ENCODE data around the gene GOLGA7B.

The GOLGA7B gene

GRCh38 chr10:97822261-97822687, 27.4 kb upstream of the GOLGA7B start:
- TF ChIP-seq GATA3 (IDR thresholded peaks at IDR 0.05; ENCODE audit: low read depth, low read length) = no peak
- TF ChIP-seq GATA2 (IDR thresholded peaks at IDR 0.05; ENCODE audit: low read depth, low read length) = no peak

GRCh38 chr10:97823734-97824133, 25.9 kb upstream of the GOLGA7B start:
- no peak for TF ChIP-seq GATA3 (IDR thresholded peaks at IDR 0.05; ENCODE audit: low read depth, low read length)
- TF ChIP-seq GATA2 (IDR thresholded peaks at IDR 0.05; ENCODE audit: low read depth, low read length) = no peak

GRCh38 chr10:97825020-97825760, 24.5 kb upstream of the GOLGA7B start:
- TF ChIP-seq GATA3 (IDR thresholded peaks at IDR 0.05; ENCODE audit: low read depth, low read length) (no peak), GATA2 (IDR thresholded peaks at IDR 0.05; ENCODE audit: low read depth, low read length) (no peak)

GRCh38 chr10:97826892-97827291, 22.8 kb upstream of the GOLGA7B start:
- no peak for TF ChIP-seq GATA2 (IDR thresholded peaks at IDR 0.05; ENCODE audit: low read depth, low read length)
- TF ChIP-seq GATA3 (IDR thresholded peaks at IDR 0.05; ENCODE audit: low read depth, low read length) = no peak

- TF ChIP-seq GATA2 (IDR thresholded peaks at IDR 0.05; ENCODE audit: low read depth, low read length) (peak; percentile 55), GATA3 (IDR thresholded peaks at IDR 0.05; ENCODE audit: low read depth, low read length) (no peak)
These were observed 21.8 kb upstream of the GOLGA7B start for GRCh38 chr10:97827702-97828291.

- TF ChIP-seq GATA3 (IDR thresholded peaks at IDR 0.05; ENCODE audit: low read depth, low read length) (no peak), GATA2 (IDR thresholded peaks at IDR 0.05; ENCODE audit: low read depth, low read length) (no peak)
These were observed 20.9 kb upstream of the GOLGA7B start for GRCh38 chr10:97828721-97829120.

- no peak for TF ChIP-seq GATA2 (IDR thresholded peaks at IDR 0.05; ENCODE audit: low read depth, low read length)
- no peak for TF ChIP-seq GATA3 (IDR thresholded peaks at IDR 0.05; ENCODE audit: low read depth, low read length)
These were observed 19.6 kb upstream of the GOLGA7B start for GRCh38 chr10:97830064-97830463.

GRCh38 chr10:97831259-97831658, 18.4 kb upstream of the GOLGA7B start:
- TF ChIP-seq GATA2 (IDR thresholded peaks at IDR 0.05; ENCODE audit: low read depth, low read length) = no peak
- TF ChIP-seq GATA3 (IDR thresholded peaks at IDR 0.05; ENCODE audit: low read depth, low read length) = no peak

GRCh38 chr10:97836446-97836845, 13.2 kb upstream of the GOLGA7B start:
- TF ChIP-seq GATA2 (IDR thresholded peaks at IDR 0.05; ENCODE audit: low read depth, low read length) (no peak), GATA3 (IDR thresholded peaks at IDR 0.05; ENCODE audit: low read depth, low read length) (no peak)

- TF ChIP-seq GATA3 (IDR thresholded peaks at IDR 0.05; ENCODE audit: low read depth, low read length) = no peak
- TF ChIP-seq GATA2 (IDR thresholded peaks at IDR 0.05; ENCODE audit: low read depth, low read length) = no peak
These were observed 11.6 kb upstream of the GOLGA7B start for GRCh38 chr10:97838091-97838490.

GRCh38 chr10:97842656-97843280, 6.9 kb upstream of the GOLGA7B start:
- TF ChIP-seq GATA3 (IDR thresholded peaks at IDR 0.05; ENCODE audit: low read depth, low read length) (peak; percentile 65), GATA2 (IDR thresholded peaks at IDR 0.05; ENCODE audit: low read depth, low read length) (peak; percentile 66; the same call in 1 of the 2 replicates)

GRCh38 chr10:97843281-97843671, 6.4 kb upstream of the GOLGA7B start:
- TF ChIP-seq GATA2 (IDR thresholded peaks at IDR 0.05; ENCODE audit: low read depth, low read length) (no peak; the same call in 1 of the 2 replicates), GATA3 (IDR thresholded peaks at IDR 0.05; ENCODE audit: low read depth, low read length) (no peak)

- TF ChIP-seq GATA2 (IDR thresholded peaks at IDR 0.05; ENCODE audit: low read depth, low read length) (no peak), GATA3 (IDR thresholded peaks at IDR 0.05; ENCODE audit: low read depth, low read length) (no peak)
These were observed 5.0 kb upstream of the GOLGA7B start for GRCh38 chr10:97844678-97845077.

GRCh38 chr10:97849103-97849686, 448 bp upstream of the GOLGA7B start:
- TF ChIP-seq GATA2 (IDR thresholded peaks at IDR 0.05; ENCODE audit: low read depth, low read length) (no peak), GATA3 (IDR thresholded peaks at IDR 0.05; ENCODE audit: low read depth, low read length) (no peak)
